GM12875 (cell line): Measurements from ENCODE around the gene ZNF776.

Experiments
- H3K4me3 ChIP-seq: one replicate; pipeline ENCODE4 v1.5.1; 2011; ENCODE audit warnings: low read depth, low read length, control low read depth
- TF ChIP-seq, protein P1 (sequence below): IDR thresholded peaks from 2 replicates; pipeline ENCODE4 v1.5.1; 2011; ENCODE audit warnings: low read depth, mild to moderate bottlenecking, control low read depth, inconsistent platforms, low read length, moderate library complexity, borderline replicate concordance; ENCODE audit not compliant: insufficient read depth

Gene ZNF776

GRCh38 chr19:57802269-57802668 lies 55.7 kb downstream of the ZNF776 start:
- H3K4me3 ChIP-seq, result no peak overlapping the region
- TF ChIP-seq, protein P1, sequence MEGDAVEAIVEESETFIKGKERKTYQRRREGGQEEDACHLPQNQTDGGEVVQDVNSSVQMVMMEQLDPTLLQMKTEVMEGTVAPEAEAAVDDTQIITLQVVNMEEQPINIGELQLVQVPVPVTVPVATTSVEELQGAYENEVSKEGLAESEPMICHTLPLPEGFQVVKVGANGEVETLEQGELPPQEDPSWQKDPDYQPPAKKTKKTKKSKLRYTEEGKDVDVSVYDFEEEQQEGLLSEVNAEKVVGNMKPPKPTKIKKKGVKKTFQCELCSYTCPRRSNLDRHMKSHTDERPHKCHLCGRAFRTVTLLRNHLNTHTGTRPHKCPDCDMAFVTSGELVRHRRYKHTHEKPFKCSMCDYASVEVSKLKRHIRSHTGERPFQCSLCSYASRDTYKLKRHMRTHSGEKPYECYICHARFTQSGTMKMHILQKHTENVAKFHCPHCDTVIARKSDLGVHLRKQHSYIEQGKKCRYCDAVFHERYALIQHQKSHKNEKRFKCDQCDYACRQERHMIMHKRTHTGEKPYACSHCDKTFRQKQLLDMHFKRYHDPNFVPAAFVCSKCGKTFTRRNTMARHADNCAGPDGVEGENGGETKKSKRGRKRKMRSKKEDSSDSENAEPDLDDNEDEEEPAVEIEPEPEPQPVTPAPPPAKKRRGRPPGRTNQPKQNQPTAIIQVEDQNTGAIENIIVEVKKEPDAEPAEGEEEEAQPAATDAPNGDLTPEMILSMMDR, result no peak

GRCh38 chr19:57803265-57803593 lies 56.6 kb downstream of the ZNF776 start:
- TF ChIP-seq, protein P1, result no peak
- H3K4me3 ChIP-seq, result no peak overlapping the region

DNA sequence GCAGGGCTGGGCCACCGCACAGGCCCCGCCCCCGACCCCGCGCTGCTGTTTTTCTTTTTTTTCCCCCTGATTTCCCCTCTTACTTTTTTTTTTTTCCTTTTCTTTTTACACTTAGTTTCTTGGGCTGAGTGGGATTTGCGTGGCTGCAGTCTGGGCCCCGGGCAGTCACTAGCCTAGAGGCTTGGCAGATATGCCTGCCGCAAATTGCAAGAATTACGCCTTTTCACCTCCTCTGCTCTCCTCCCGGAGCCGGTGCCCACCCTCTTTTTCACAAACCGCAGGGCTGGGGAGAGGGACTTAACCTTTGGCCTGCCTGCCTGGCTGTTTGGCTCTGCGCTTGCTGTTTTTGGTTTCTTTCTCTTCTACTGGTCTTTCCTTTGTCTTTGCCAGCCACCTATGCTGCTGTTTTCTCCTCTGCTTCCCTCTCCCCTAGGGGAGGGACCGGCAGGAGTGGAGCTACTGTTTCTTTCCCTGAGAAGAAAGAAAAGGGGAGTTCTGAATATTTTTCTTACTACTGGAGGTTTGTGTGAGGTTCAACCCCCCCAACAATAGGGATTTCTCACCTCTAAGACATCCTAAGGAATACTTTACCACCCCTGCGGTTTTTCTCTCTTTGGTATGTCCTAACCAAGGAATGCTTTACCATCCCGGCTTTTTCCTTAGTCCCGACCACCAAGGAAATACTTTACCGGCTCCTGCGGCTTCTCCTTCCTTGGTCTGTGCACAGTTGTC lies 57.1 kb downstream of the ZNF776 start:
- TF ChIP-seq, protein P1, result no peak
- H3K4me3 ChIP-seq, result no peak overlapping the region

DNA sequence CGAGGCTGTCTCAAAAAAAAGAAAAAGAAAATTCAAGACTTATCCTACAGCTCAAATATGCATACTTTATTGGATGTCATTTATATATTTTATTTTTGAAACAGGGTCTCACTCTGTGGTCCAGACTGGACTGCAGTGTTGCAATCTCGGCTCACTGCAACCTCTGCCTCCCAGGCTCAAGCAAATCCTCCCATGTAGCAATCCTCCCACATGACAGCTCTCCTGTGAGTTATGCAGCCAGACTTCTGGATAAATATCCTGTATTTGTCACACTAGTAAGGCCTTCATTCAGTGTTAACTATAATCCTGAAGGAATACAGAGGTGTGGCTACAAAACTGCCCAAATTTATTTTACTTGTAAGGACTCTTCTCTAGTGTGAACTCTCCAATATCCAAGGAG lies 60.9 kb downstream of the ZNF776 start:
- no peak overlapping the region for H3K4me3 ChIP-seq
- TF ChIP-seq, protein P1, result no peak
